Measurements from ENCODE around the gene PHF19. TPM values are rescaled to one million over a fixed set of nuclear protein-coding genes. Genes with fewer than 3 reads are reported as not detected.

Gene PHF19
- total RNA-seq, 2 donors from 2014 or later = 236 to 258 TPM

DNA sequence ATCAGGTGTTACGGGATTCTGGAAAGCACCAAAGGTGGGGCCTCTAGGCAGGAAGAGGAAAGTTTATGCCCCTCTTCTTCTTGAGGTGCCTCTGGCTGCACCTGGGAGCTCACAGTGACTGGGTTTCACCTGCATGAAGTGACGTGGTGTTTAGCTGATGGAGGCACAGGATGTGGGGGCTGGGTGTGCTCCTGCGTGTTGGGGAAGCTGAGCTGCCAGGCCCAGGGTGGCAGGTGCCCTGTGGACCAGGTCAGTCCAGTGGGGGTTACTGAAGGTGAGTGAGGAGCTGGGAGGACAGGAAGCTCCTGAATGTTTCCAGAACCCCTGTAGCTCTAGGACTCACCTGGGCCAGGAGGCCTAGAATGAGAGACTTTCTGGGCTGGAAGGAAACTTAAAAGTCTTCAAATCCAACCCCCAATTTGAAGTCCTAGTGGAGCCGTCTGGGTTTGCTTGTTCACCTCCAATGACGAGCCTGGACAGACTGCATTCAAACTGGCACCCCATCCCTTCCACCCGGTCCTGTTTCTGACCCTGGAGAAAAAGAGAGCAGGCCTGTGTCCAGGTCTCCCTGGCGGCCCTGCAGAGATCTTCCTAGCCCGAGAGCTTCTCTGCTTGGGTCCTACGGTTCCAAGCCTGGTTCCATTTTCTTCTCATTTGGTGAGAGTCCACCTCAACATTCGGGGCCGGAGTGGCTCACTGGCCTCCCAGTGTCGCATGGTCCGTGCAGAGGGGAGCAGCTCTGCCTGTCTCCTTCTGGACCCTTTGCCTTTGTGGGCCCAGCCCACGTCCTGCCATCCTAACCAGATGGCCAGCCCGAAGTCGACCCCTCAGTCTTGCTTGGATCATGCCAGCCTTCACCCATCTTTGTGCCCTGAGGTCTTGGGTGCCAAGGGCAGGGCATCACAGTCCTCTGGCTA is 27.3 kb upstream of the PHF19 start:
- peak; percentile 31 for ATAC-seq (replicated peaks)
- Mint-ChIP-seq H3K4me1 (peaks cover 54% of the 10 kb centered on the region), H3K27me3 (no peaks in the 10 kb centered on the region), H3K4me3 (peak overlapping the region; percentile 37), H3K27ac (peak overlapping the region; percentile 84), H3K36me3 (ENCODE audit: low read depth) (peaks cover 100% of the 10 kb centered on the region), H3K9me3 (no peaks in the 10 kb centered on the region)

DNA sequence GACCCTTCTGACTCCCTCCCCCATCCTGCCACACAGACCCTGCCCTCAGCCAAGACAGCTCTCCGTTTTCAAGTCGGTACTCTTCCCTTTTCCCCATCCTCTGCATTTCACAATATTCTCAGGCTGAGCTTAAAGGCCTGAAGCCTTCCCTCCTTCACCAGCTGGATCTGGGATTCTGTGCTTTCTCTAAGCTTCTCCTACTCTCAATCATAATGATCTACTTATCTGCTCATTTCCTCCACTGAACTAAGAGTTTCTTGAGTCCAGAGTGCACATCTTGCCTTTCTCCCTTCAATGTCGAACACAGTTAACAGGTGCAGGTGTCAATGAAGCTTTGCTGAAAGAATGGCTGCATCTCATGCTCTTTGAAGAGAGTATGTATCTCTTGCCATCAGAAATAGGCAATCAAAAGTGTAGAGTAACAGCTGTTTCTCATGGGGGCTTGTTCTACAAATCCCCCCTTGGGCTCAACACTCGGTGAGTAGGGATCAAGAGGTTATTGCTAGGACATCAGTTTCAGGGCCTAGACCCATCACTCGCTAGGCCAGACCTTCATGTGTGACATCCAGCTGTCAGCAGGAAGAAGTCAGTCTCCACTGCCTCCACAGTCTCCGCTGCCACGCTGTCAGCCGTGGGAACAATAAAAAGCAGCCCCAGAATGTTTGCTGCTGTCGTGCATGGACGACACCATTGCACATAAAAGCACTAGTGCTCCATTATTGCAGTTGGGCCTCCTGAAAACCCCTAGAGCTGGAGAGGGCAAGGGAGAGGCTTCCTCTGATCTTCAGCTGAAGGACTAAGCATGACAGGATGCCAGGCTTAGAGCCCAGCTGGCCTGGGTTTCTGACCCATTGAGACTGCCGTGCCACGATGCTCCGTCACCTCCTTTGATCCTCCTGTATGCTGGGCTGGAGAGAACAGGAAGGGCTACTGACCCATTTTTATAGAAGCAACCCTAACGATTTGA is 25.9 kb upstream of the PHF19 start:
- no peaks in the 10 kb centered on the region for H3K9me3 Mint-ChIP-seq
- no peaks in the 10 kb centered on the region for H3K27me3 Mint-ChIP-seq
- H3K27ac Mint-ChIP-seq = peak overlapping the region; percentile 84
- peak overlapping the region; percentile 37 for H3K4me3 Mint-ChIP-seq
- H3K36me3 Mint-ChIP-seq (ENCODE audit: low read depth) = peaks cover 99% of the 10 kb centered on the region
- H3K4me1 Mint-ChIP-seq = peaks cover 55% of the 10 kb centered on the region
- ATAC-seq (replicated peaks) = peak; percentile 8

DNA sequence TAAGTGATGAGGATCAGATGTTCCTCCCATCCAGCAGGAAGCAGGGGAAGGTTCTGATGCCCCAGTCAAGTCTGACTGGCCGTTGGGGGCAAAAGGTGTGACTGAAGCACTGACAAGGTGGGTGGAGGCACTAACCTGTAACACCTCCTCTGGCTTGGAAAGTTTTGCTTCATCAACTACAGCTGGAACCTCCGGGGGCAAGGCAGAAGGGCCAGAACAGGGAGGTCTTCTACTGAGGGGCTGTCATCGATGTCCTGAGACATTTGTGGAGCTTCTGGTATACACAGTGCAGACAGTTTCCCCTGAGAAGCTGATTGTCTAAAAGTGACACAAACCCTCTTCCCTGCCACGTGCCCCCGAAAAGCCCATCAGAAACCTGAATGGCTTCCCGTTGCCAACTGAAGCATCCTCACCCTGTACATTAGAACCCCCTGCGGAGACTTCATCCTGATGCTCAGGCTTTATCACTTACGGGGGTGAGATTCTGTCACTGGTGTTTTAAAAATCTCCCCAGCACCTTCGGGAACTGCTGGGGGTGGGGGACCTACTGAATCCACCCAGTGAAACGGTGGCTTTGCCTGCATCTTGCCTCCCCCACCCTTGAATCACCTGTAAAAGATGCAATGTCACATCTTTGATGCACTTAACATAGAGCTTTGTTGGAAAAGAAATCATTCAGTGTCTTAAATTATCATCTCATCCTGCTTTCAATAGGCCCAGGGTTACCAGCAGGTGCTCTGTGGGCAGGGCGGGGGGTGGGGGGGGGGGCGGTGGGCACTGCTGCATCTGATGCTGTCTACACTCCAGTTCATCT is 25.0 kb upstream of the PHF19 start:
- no peak for ATAC-seq (replicated peaks)
- peak overlapping the region; percentile 84 for H3K27ac Mint-ChIP-seq
- peak overlapping the region; percentile 58 for H3K4me3 Mint-ChIP-seq
- peaks cover 96% of the 10 kb centered on the region for H3K36me3 Mint-ChIP-seq (ENCODE audit: low read depth)
- peaks cover 51% of the 10 kb centered on the region for H3K4me1 Mint-ChIP-seq
- no peaks in the 10 kb centered on the region for H3K27me3 Mint-ChIP-seq
- no peaks in the 10 kb centered on the region for H3K9me3 Mint-ChIP-seq

DNA sequence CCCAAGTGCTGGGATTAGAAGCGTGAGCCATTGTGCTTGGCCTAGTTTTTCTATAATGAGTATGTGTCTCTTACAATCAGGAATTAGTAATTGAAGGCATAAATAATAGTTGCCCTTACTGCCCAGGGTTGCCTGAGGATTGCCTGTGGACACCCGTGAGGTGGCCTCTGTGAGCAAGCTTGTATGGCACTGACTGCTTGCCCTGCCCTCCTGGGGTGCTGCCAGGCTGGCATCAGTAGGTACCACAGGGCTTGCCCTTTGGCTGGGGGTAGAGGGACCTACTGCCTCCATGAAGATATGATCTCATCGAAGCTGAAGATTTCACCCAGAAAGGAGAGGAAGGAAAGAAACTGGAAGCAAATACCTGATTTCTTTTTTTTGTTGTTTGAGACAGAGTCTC is 23.8 kb upstream of the PHF19 start:
- H3K9me3 Mint-ChIP-seq = no peaks in the 10 kb centered on the region
- ATAC-seq (replicated peaks) = no peak
- peak overlapping the region; percentile 58 for H3K4me3 Mint-ChIP-seq
- peaks cover 89% of the 10 kb centered on the region for H3K36me3 Mint-ChIP-seq (ENCODE audit: low read depth)
- no peaks in the 10 kb centered on the region for H3K27me3 Mint-ChIP-seq
- peak overlapping the region; percentile 84 for H3K27ac Mint-ChIP-seq
- peaks cover 48% of the 10 kb centered on the region for H3K4me1 Mint-ChIP-seq

GRCh38 chr9:120899490-120900068 is 22.6 kb upstream of the PHF19 start:
- Mint-ChIP-seq H3K27ac (peak overlapping the region; percentile 84), H3K27me3 (no peaks in the 10 kb centered on the region), H3K4me1 (peaks cover 42% of the 10 kb centered on the region), H3K9me3 (no peaks in the 10 kb centered on the region), H3K4me3 (peak overlapping the region; percentile 58), H3K36me3 (ENCODE audit: low read depth) (peaks cover 76% of the 10 kb centered on the region)
- ATAC-seq (replicated peaks) = no peak

DNA sequence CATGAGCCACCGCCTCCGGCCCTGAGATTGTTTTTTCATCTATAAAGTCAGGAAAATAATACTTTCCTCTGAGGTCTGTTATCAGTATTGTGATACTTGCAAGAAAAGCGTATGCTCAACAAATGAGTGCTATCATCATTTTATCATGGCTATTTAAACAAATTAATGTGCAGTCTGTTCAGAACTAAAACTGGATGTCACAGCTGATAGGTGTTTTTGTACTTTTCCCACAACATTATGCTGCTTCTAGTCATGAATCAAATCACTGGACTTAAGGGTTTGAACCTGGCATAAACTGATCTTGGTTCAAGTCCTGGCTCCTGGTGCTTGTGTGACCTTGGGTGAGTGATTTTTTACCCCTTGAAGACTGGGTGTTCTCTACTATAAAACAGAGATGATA is 21.4 kb upstream of the PHF19 start:
- peaks cover 65% of the 10 kb centered on the region for H3K36me3 Mint-ChIP-seq (ENCODE audit: low read depth)
- H3K27me3 Mint-ChIP-seq = no peaks in the 10 kb centered on the region
- H3K4me3 Mint-ChIP-seq = peak overlapping the region; percentile 54
- peak overlapping the region; percentile 84 for H3K27ac Mint-ChIP-seq
- H3K9me3 Mint-ChIP-seq = no peaks in the 10 kb centered on the region
- ATAC-seq (replicated peaks) = no peak
- H3K4me1 Mint-ChIP-seq = peaks cover 42% of the 10 kb centered on the region

DNA sequence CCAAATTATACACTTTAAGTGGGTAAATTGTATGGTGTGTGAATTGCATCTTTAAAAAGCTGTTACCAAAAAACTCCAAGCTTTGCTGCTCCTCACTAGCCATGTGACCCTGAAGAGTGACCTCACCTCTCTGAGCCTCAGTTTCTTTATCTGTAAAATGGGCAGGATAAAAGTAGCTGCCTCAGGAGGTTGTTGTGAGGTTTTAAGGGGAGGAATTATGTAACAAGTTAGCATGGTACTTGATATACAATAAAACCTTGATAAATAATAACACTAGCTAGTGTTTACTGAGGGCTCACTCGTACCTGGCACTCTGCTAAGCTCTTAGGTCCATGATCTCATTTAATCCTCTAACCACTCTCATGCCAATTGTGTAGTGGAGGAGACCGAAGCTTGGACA is 19.0 kb upstream of the PHF19 start:
- peak overlapping the region; percentile 54 for H3K27ac Mint-ChIP-seq
- H3K4me3 Mint-ChIP-seq = peak overlapping the region; percentile 10
- peaks cover 48% of the 10 kb centered on the region for H3K4me1 Mint-ChIP-seq
- peaks cover 56% of the 10 kb centered on the region for H3K36me3 Mint-ChIP-seq (ENCODE audit: low read depth)
- H3K9me3 Mint-ChIP-seq = no peaks in the 10 kb centered on the region
- H3K27me3 Mint-ChIP-seq = no peaks in the 10 kb centered on the region
- ATAC-seq (replicated peaks) = no peak

DNA sequence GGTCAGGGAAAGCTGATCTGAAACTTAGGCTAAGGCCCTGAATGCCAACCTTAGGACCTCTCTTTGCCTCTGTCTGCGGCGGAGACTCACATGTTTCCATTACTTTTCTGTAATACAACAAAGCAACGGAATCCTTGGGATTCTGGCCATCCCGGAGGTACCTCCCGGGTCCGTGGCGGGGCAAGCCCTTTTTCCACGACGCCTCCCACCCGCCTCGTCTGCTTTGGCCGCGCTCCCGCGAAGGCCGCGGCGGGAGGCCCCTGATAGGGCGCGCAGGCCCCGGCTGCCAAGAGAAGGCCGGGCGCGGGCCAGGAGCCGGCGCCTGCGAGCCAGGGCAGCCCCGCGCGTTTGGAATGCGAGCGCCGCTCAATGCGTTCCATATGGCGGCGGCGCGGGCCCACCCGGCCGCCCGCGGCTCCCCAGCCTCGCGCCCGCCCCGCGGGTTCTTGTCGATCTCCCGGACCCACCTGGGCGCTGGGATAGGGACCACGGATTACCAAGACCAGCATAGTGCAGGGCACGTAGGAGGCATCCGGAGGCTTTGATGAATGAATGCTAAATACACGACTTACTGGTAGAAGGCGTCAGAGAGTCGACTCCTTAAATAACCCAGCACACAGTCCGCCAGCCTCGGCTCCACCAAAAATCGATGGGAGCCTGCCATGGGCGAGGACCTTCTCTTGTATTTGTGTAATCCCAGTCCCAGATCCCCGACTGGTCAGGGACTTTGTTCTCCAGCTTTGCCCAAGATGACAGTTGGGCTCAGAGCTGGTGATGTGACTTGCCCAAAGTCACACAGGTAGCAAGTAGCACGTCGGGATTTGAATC is 17.5 kb upstream of the PHF19 start:
- peak overlapping the region; percentile 89 for H3K4me3 Mint-ChIP-seq
- H3K36me3 Mint-ChIP-seq (ENCODE audit: low read depth) = peaks cover 56% of the 10 kb centered on the region
- peaks cover 48% of the 10 kb centered on the region for H3K4me1 Mint-ChIP-seq
- H3K27me3 Mint-ChIP-seq = no peaks in the 10 kb centered on the region
- no peaks in the 10 kb centered on the region for H3K9me3 Mint-ChIP-seq
- ATAC-seq (replicated peaks) = no peak
- H3K27ac Mint-ChIP-seq = peak overlapping the region; percentile 97

GRCh38 chr9:120893611-120894307 is 16.8 kb upstream of the PHF19 start:
- peak overlapping the region; percentile 97 for H3K27ac Mint-ChIP-seq
- H3K36me3 Mint-ChIP-seq (ENCODE audit: low read depth) = peaks cover 52% of the 10 kb centered on the region
- H3K4me3 Mint-ChIP-seq = peak overlapping the region; percentile 89
- no peaks in the 10 kb centered on the region for H3K27me3 Mint-ChIP-seq
- peak; percentile 20 for ATAC-seq (replicated peaks)
- no peaks in the 10 kb centered on the region for H3K9me3 Mint-ChIP-seq
- peaks cover 49% of the 10 kb centered on the region for H3K4me1 Mint-ChIP-seq

GRCh38 chr9:120892748-120893610 is 16.0 kb upstream of the PHF19 start:
- H3K9me3 Mint-ChIP-seq = no peaks in the 10 kb centered on the region

GRCh38 chr9:120891884-120892747 is 15.1 kb upstream of the PHF19 start:
- Mint-ChIP-seq H3K4me1 (peaks cover 41% of the 10 kb centered on the region), H3K4me3 (peak overlapping the region; percentile 89), H3K27me3 (no peaks in the 10 kb centered on the region), H3K9me3 (no peaks in the 10 kb centered on the region), H3K36me3 (ENCODE audit: low read depth) (peaks cover 39% of the 10 kb centered on the region), H3K27ac (peak overlapping the region; percentile 97)
- ATAC-seq (replicated peaks) = peak; percentile 33

More at GRCh38 chr9:120892748-120893610, 16.0 kb upstream of the PHF19 start:
- H3K4me3 Mint-ChIP-seq = peak overlapping the region; percentile 89
- no peaks in the 10 kb centered on the region for H3K27me3 Mint-ChIP-seq
- H3K27ac Mint-ChIP-seq = peak overlapping the region; percentile 97
- H3K4me1 Mint-ChIP-seq = peaks cover 44% of the 10 kb centered on the region
- peak; percentile 67 for ATAC-seq (replicated peaks)
- peaks cover 44% of the 10 kb centered on the region for H3K36me3 Mint-ChIP-seq (ENCODE audit: low read depth)
